Fibroblast of lung (primary cell): ENCODE results near the gene ERFE.

ENCODE experiments used
- EZH2 ChIP-seq: IDR thresholded peaks from 2 replicates; pipeline ENCODE4 v1.5.1; 2012; ENCODE audit warnings: low read length, control low read depth, mild to moderate bottlenecking; ENCODE audit errors: missing control alignments
- TF ChIP-seq, protein P1 (sequence below), 2 donors: IDR thresholded peaks in 1 of 2; conservative IDR thresholded peaks in 1 of 2; 1 replicate in 1 of 2; 2 replicates in 1 of 2; pipeline ENCODE4 v1.5.1; 2011 to 2012; ENCODE audit warnings: low read length in 2 of 2, control low read depth in 1 of 2, inconsistent platforms in 1 of 2, low read depth in 1 of 2, mild to moderate bottlenecking in 1 of 2

DNA sequence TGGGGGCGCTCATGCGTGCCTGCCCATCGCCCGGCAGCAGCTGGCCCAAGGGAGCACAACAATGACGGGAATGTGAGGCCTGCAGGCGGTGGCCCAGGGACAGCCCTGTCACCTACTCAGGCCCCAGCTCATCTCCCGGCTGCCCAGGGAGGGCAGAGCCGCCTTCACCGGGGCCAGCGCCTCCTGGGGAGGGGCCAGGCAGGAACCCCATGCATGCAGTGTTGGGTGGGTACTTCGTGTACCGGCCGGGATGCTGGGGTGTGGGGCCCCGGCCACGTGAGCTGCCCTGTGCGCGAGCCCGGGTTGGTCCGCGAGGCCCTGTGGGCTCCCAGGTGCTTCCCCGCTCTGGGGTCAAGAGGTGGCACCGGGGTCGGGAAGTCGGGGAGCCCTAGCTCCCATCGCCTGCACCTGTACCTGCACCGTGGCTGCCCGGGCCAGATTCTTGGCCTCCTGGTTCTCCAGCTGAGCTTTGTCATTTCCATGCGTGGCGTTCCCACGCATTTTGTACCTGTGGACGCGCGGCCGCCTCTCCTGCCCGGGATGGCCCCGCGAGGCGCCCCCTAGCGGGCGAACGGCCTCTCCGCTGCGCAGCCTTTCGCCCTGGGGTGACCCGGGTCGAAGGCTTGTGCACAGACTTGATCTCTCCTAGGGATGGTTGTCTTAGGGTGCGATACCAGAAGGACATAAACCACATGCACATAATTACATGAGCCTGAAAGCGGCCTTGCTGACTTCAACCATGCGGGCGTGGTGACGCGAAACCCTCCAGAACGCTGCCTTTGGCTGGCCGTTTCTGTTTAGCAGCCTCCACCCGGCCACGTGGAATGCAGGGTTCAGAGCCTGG is 19.4 kb upstream of the ERFE start:
- TF ChIP-seq, protein P1, sequence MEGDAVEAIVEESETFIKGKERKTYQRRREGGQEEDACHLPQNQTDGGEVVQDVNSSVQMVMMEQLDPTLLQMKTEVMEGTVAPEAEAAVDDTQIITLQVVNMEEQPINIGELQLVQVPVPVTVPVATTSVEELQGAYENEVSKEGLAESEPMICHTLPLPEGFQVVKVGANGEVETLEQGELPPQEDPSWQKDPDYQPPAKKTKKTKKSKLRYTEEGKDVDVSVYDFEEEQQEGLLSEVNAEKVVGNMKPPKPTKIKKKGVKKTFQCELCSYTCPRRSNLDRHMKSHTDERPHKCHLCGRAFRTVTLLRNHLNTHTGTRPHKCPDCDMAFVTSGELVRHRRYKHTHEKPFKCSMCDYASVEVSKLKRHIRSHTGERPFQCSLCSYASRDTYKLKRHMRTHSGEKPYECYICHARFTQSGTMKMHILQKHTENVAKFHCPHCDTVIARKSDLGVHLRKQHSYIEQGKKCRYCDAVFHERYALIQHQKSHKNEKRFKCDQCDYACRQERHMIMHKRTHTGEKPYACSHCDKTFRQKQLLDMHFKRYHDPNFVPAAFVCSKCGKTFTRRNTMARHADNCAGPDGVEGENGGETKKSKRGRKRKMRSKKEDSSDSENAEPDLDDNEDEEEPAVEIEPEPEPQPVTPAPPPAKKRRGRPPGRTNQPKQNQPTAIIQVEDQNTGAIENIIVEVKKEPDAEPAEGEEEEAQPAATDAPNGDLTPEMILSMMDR (conservative IDR thresholded peaks at IDR 0.05 in 1 of 2, IDR thresholded peaks at IDR 0.05 in 1 of 2; ENCODE audit: low read depth in 1 of 2, low read length in 2 of 2): peak; percentile 14 to 32
- TF ChIP-seq EZH2: no peak
